ENCODE measurements around the gene RNF212B.

The RNF212B gene

DNA sequence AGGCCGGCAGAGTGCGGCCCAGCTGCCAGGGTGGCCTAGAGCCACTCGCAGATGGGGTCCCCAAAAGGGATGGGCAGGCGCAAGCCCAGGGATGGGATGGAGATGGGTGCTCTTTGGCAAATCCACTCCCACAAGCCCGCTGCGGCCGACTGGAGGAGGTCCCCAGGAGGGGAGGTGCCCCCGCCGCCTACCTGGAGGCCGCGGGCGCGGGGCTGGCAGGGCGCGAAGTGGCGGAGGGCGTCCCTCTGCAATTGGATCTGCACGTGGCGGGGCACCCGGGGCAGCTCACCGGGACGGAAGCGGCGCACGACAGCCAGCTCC is 64.2 kb downstream of the RNF212B start (continued):
- TF ChIP-seq ZNF335 (tag by site-specific recombination; conservative IDR thresholded peaks at IDR 0.05): 0 out of 2 replicates have a peak, but pooled peaks have one; percentile 44
- no peak for TF ChIP-seq ZNF157 (tag by site-specific recombination; IDR thresholded peaks at IDR 0.05)
- no peak for TF ChIP-seq ZNF202 (tag by site-specific recombination; IDR thresholded peaks at IDR 0.05; ENCODE audit: borderline replicate concordance)
- TF ChIP-seq, protein P1, sequence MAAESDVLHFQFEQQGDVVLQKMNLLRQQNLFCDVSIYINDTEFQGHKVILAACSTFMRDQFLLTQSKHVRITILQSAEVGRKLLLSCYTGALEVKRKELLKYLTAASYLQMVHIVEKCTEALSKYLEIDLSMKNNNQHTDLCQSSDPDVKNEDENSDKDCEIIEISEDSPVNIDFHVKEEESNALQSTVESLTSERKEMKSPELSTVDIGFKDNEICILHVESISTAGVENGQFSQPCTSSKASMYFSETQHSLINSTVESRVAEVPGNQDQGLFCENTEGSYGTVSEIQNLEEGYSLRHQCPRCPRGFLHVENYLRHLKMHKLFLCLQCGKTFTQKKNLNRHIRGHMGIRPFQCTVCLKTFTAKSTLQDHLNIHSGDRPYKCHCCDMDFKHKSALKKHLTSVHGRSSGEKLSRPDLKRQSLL (tag by site-specific recombination; IDR thresholded peaks at IDR 0.05): 0 out of 2 replicates have a peak, but pooled peaks have one; percentile 40
- TF ChIP-seq, protein P2, sequence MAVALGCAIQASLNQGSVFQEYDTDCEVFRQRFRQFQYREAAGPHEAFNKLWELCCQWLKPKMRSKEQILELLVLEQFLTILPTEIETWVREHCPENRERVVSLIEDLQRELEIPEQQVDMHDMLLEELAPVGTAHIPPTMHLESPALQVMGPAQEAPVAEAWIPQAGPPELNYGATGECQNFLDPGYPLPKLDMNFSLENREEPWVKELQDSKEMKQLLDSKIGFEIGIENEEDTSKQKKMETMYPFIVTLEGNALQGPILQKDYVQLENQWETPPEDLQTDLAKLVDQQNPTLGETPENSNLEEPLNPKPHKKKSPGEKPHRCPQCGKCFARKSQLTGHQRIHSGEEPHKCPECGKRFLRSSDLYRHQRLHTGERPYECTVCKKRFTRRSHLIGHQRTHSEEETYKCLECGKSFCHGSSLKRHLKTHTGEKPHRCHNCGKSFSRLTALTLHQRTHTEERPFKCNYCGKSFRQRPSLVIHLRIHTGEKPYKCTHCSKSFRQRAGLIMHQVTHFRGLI (tag by site-specific recombination; IDR thresholded peaks at IDR 0.05): peak; percentile 38; the same call in 1 of the 2 replicates
- TF ChIP-seq BCL11B (tag by site-specific recombination; IDR thresholded peaks at IDR 0.05; ENCODE audit: low read depth): peak; percentile 67; the same call in 1 of the 2 replicates
- peak; percentile 89 for TF ChIP-seq ZXDB (tag by site-specific recombination; IDR thresholded peaks at IDR 0.05)
- TF ChIP-seq YY1 (tag by site-specific recombination; IDR thresholded peaks at IDR 0.05): no peak
- TF ChIP-seq, protein P3, sequence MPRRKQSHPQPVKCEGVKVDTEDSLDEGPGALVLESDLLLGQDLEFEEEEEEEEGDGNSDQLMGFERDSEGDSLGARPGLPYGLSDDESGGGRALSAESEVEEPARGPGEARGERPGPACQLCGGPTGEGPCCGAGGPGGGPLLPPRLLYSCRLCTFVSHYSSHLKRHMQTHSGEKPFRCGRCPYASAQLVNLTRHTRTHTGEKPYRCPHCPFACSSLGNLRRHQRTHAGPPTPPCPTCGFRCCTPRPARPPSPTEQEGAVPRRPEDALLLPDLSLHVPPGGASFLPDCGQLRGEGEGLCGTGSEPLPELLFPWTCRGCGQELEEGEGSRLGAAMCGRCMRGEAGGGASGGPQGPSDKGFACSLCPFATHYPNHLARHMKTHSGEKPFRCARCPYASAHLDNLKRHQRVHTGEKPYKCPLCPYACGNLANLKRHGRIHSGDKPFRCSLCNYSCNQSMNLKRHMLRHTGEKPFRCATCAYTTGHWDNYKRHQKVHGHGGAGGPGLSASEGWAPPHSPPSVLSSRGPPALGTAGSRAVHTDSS (tag by site-specific recombination; IDR thresholded peaks at IDR 0.05): no peak; the same call in 1 of the 2 replicates
- TF ChIP-seq, protein P4, sequence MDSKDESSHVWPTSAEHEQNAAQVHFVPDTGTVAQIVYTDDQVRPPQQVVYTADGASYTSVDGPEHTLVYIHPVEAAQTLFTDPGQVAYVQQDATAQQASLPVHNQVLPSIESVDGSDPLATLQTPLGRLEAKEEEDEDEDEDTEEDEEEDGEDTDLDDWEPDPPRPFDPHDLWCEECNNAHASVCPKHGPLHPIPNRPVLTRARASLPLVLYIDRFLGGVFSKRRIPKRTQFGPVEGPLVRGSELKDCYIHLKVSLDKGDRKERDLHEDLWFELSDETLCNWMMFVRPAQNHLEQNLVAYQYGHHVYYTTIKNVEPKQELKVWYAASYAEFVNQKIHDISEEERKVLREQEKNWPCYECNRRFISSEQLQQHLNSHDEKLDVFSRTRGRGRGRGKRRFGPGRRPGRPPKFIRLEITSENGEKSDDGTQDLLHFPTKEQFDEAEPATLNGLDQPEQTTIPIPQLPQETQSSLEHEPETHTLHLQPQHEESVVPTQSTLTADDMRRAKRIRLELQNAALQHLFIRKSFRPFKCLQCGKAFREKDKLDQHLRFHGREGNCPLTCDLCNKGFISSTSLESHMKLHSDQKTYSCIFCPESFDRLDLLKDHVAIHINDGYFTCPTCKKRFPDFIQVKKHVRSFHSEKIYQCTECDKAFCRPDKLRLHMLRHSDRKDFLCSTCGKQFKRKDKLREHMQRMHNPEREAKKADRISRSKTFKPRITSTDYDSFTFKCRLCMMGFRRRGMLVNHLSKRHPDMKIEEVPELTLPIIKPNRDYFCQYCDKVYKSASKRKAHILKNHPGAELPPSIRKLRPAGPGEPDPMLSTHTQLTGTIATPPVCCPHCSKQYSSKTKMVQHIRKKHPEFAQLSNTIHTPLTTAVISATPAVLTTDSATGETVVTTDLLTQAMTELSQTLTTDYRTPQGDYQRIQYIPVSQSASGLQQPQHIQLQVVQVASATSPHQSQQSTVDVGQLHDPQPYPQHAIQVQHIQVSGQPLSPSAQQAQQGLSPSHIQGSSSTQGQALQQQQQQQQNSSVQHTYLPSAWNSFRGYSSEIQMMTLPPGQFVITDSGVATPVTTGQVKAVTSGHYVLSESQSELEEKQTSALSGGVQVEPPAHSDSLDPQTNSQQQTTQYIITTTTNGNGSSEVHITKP (tag by site-specific recombination; IDR thresholded peaks at IDR 0.05): peak; percentile 32
- TF ChIP-seq REPIN1 (tag by site-specific recombination; IDR thresholded peaks at IDR 0.05; ENCODE audit: low read depth): peak; percentile 78; the same call in 1 of the 2 replicates
- TF ChIP-seq ZNF391 (tag by site-specific recombination; IDR thresholded peaks at IDR 0.05; ENCODE audit: borderline replicate concordance, low read depth): 0 out of 2 replicates have a peak, but pooled peaks have one; percentile 46
- peak; percentile 74 for TF ChIP-seq ZNF76 (tag by site-specific recombination; IDR thresholded peaks at IDR 0.05; ENCODE audit: borderline replicate concordance, low read depth)
- TF ChIP-seq ZNF560 (tag by site-specific recombination; IDR thresholded peaks at IDR 0.05; ENCODE audit: borderline replicate concordance): no peak
- peak; percentile 20; the same call in 1 of the 2 replicates for TF ChIP-seq ZNF394 (tag by site-specific recombination; IDR thresholded peaks at IDR 0.05; ENCODE audit: borderline replicate concordance)
- no peak for TF ChIP-seq ZNF214 (tag by site-specific recombination; IDR thresholded peaks at IDR 0.05; ENCODE audit: borderline replicate concordance)
- TF ChIP-seq ZBTB8A (tag by site-specific recombination; IDR thresholded peaks at IDR 0.05): peak; percentile 99
- TF ChIP-seq ZSCAN23 (tag by site-specific recombination; IDR thresholded peaks at IDR 0.05): no peak
- TF ChIP-seq FEZF1 (tag by site-specific recombination; IDR thresholded peaks at IDR 0.05): no peak
- TF ChIP-seq KLF7 (tag by site-specific recombination; IDR thresholded peaks at IDR 0.05; ENCODE audit: borderline replicate concordance): peak; percentile 88
- TF ChIP-seq OSR2 (tag by site-specific recombination; IDR thresholded peaks at IDR 0.05): peak; percentile 36; the same call in 1 of the 2 replicates
- TF ChIP-seq, protein P5, sequence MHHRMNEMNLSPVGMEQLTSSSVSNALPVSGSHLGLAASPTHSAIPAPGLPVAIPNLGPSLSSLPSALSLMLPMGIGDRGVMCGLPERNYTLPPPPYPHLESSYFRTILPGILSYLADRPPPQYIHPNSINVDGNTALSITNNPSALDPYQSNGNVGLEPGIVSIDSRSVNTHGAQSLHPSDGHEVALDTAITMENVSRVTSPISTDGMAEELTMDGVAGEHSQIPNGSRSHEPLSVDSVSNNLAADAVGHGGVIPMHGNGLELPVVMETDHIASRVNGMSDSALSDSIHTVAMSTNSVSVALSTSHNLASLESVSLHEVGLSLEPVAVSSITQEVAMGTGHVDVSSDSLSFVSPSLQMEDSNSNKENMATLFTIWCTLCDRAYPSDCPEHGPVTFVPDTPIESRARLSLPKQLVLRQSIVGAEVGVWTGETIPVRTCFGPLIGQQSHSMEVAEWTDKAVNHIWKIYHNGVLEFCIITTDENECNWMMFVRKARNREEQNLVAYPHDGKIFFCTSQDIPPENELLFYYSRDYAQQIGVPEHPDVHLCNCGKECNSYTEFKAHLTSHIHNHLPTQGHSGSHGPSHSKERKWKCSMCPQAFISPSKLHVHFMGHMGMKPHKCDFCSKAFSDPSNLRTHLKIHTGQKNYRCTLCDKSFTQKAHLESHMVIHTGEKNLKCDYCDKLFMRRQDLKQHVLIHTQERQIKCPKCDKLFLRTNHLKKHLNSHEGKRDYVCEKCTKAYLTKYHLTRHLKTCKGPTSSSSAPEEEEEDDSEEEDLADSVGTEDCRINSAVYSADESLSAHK (tag by site-specific recombination; IDR thresholded peaks at IDR 0.05): no peak
- TF ChIP-seq, protein P6, sequence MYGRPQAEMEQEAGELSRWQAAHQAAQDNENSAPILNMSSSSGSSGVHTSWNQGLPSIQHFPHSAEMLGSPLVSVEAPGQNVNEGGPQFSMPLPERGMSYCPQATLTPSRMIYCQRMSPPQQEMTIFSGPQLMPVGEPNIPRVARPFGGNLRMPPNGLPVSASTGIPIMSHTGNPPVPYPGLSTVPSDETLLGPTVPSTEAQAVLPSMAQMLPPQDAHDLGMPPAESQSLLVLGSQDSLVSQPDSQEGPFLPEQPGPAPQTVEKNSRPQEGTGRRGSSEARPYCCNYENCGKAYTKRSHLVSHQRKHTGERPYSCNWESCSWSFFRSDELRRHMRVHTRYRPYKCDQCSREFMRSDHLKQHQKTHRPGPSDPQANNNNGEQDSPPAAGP (tag by site-specific recombination; IDR thresholded peaks at IDR 0.05): peak; percentile 79
- no peak for TF ChIP-seq ZNF354C (tag by site-specific recombination; IDR thresholded peaks at IDR 0.05; ENCODE audit: borderline replicate concordance, low read depth)
- TF ChIP-seq ZNF366 (tag by site-specific recombination; conservative IDR thresholded peaks at IDR 0.05): no peak
- TF ChIP-seq ZEB2 (tag by site-specific recombination; IDR thresholded peaks at IDR 0.05): peak; percentile 53; the same call in 1 of the 2 replicates
- peak; percentile 67 for TF ChIP-seq KLF9 (tag by site-specific recombination; IDR thresholded peaks at IDR 0.05; ENCODE audit: low read depth)
- no peak for TF ChIP-seq ZNF670 (tag by site-specific recombination; IDR thresholded peaks at IDR 0.05; ENCODE audit: low read depth)
- no peak for TF ChIP-seq ZNF529 (tag by site-specific recombination; IDR thresholded peaks at IDR 0.05; ENCODE audit: insufficient replicate concordance)

All from HEK293 (cell line).